Hepatocyte (in vitro differentiated cells): Measurements from ENCODE around the gene GLT6D1.

Source experiments
- CTCF ChIP-seq: fragments of 200-600 bp; sonication (generic); IDR thresholded peaks from 2 replicates; pipeline ENCODE4 v1.5.1; 2016; ENCODE audit warnings: antibody characterized with exemption, mild to moderate bottlenecking; ENCODE audit not compliant: poor library complexity
- EZH2phosphoT487 ChIP-seq: fragments of 200-600 bp; sonication (generic); IDR thresholded peaks from one replicate; pipeline ENCODE4 v1.6.1; 2018; ENCODE audit warnings: antibody characterized with exemption, mild to moderate bottlenecking, low read depth, moderate library complexity; ENCODE audit not compliant: unreplicated experiment, severe bottlenecking

GRCh38 chr9:135588371-135588770 lies 51.0 kb downstream of the GLT6D1 start:
- no peak for TF ChIP-seq CTCF
- TF ChIP-seq EZH2phosphoT487 = no peak
